Ovary (tissue), 3 donors: ENCODE measurements around the gene SPATA13.

Experiments
- EP300 ChIP-seq: sonication (generic); formaldehyde crosslinking; IDR thresholded peaks from one replicate; pipeline ENCODE4 v1.6.1; 2017; ENCODE audit warnings: antibody characterized with exemption
- POLR2A ChIP-seq: fragments of 450-650 bp; IDR thresholded peaks from one replicate; pipeline ENCODE4 v1.6.1; 2017; ENCODE audit warnings: antibody characterized with exemption, mild to moderate bottlenecking, moderate library complexity
- TF ChIP-seq, protein P1 (sequence below), 3 donors: fragments of 450-650 bp in 2 of 3; fragments of 200-600 bp in 1 of 3; IDR thresholded peaks; one replicate each; pipeline versions ENCODE4 v1.5.1 to v1.8.0; 2016 to 2022; ENCODE audit warnings: antibody characterized with exemption in 3 of 3, mild to moderate bottlenecking in 1 of 3
- donor health status: DM: no; HTN: no; CAD: no.

DNA sequence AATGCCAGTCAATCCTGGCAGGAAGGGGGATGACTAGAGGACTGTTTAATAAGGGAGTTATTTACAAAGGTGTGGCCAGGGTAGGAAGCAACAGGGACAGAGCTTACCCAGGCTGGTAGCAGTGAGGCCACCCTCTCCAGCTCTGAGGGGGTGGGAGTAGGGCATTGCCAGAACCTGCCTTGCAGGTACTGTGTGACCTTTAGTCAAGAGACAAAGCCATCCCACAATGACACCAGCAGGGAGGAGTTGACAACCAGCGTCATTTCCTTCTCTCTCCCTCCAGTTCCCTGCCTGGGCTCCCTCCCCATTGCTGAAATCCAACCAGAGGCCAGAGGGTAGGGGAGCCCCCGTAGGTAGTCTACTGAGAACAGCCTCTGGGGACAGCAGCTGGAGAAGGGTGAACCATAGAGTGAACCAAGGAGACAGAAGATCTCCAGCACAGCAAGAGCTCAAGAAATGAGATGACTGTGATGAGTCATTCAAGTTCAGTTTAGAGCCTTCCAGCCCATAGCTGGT is 33.3 kb upstream of the SPATA13 start:
- TF ChIP-seq POLR2A = no peak
- TF ChIP-seq, protein P1, sequence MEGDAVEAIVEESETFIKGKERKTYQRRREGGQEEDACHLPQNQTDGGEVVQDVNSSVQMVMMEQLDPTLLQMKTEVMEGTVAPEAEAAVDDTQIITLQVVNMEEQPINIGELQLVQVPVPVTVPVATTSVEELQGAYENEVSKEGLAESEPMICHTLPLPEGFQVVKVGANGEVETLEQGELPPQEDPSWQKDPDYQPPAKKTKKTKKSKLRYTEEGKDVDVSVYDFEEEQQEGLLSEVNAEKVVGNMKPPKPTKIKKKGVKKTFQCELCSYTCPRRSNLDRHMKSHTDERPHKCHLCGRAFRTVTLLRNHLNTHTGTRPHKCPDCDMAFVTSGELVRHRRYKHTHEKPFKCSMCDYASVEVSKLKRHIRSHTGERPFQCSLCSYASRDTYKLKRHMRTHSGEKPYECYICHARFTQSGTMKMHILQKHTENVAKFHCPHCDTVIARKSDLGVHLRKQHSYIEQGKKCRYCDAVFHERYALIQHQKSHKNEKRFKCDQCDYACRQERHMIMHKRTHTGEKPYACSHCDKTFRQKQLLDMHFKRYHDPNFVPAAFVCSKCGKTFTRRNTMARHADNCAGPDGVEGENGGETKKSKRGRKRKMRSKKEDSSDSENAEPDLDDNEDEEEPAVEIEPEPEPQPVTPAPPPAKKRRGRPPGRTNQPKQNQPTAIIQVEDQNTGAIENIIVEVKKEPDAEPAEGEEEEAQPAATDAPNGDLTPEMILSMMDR (IDR thresholded peaks at IDR 0.05) = no peak
- TF ChIP-seq EP300 = no peak
